K562 (cell line): ENCODE data around the gene MRPL40. TPM values are rescaled to one million over a fixed set of nuclear protein-coding genes. Genes with fewer than 3 reads are reported as not detected.

Experiments used
- ATAC-seq: fragments of 200-7000 bp; cut with Tn5 transposase; 3 replicates; pipeline ENCODE4 v1.9.1; 2020; ENCODE audit warnings: moderate library complexity
- Bru-seq: library from RNA; stranded (reverse); fragments of 400-500 nt; gene quantifications from one replicate; lab custom pipeline; 2021; lab: Mats Ljungman, UMichigan
- BruChase-seq, 2 experiments: library from RNA; stranded (reverse); fragments of 400-500 nt; gene quantifications; one replicate each; lab custom pipeline; 2021; lab: Mats Ljungman, UMichigan
- BruUV-seq: library from RNA; stranded (reverse); fragments of 400-500 nt; replicated peaks from 2 replicates; lab custom pipeline; 2021; lab: Mats Ljungman, UMichigan
- CTCF ChIA-PET: fragments of 300-600 bp; formaldehyde crosslinking; extraction: SDS; loops from one replicate; lab custom pipeline; 2021; ENCODE audit warnings: low intra/inter-chr PET ratio; lab: Yijun Ruan, JAX
- POLR2A ChIA-PET: fragments of 300-600, 350-650 bp; sonication (Branson Sonifier 250); formaldehyde crosslinking; extraction: SDS; loops from one replicate; lab custom pipeline; 2021; ENCODE audit warnings: antibody characterized with exemption, inconsistent platforms; lab: Yijun Ruan, JAX
- DNase-seq, 4 experiments: peaks; one replicate each; pipeline versions ENCODE4 v3.0.0 to v3.0.0-alpha.2; 2011 to 2018; ENCODE audit warnings: low spot score in 3 of 4, mixed read lengths in 3 of 4; ENCODE audit errors: extremely low read depth in 1 of 4
- FAIRE-seq: peaks from 2 replicates; lab custom pipeline; 2011; peaks lifted over from hg19 to GRCh38; lab: Jason Lieb, UNC
- H2AFZ ChIP-seq: 2 replicates; pipeline ENCODE4 v1.6.0; 2011; ENCODE audit warnings: low read depth, low read length, control low read depth, inconsistent platforms
- H3K27ac ChIP-seq: fragments of 200-600 bp; 3 replicates; pipeline ENCODE4 v1.8.0; 2011; ENCODE audit warnings: low read depth, mild to moderate bottlenecking, control low read depth, inconsistent platforms, low read length, moderate library complexity, mixed read lengths; ENCODE audit errors: extremely low read depth
- H3K27me3 ChIP-seq, 2 experiments: fragments of 300-600 bp in 1 of 2; 2 replicates in 1 of 2; 3 replicates in 1 of 2; pipeline versions ENCODE4 v1.6.0 to v1.8.0; 2011; ENCODE audit warnings: inconsistent platforms in 2 of 2, low read length in 2 of 2, mild to moderate bottlenecking in 1 of 2, mixed read lengths in 1 of 2, moderate library complexity in 1 of 2; ENCODE audit not compliant: control insufficient read depth in 2 of 2, insufficient read depth in 2 of 2
- H3K36me3 ChIP-seq: fragments of 300-600 bp; 3 replicates; pipeline ENCODE4 v1.8.0; 2011; ENCODE audit warnings: mild to moderate bottlenecking, low read length, inconsistent platforms; ENCODE audit not compliant: control insufficient read depth, insufficient read depth
- H3K4me1 ChIP-seq, 2 experiments: fragments of 200-600 bp in 1 of 2; replicated peaks in 1 of 2; 2 replicates in 1 of 2; 3 replicates in 1 of 2; pipeline versions ENCODE4 v1.5.1 to v1.8.0; 2011; ENCODE audit warnings: inconsistent platforms in 2 of 2, low read length in 2 of 2, mild to moderate bottlenecking in 1 of 2, mixed read lengths in 1 of 2, moderate library complexity in 1 of 2; ENCODE audit not compliant: control insufficient read depth in 2 of 2, insufficient read depth in 2 of 2
- H3K4me2 ChIP-seq: 2 replicates; pipeline ENCODE4 v1.6.1; 2011; ENCODE audit warnings: low read length, control low read depth, inconsistent platforms, mixed read lengths; ENCODE audit not compliant: insufficient read depth
- H3K4me3 ChIP-seq: fragments of 200-600 bp; sonication (generic), shearing (Covaris generic); 2 replicates; pipeline ENCODE4 v1.5.1; 2016; ENCODE audit warnings: control low read depth, inconsistent platforms
- H3K79me2 ChIP-seq: fragments of 200-600 bp; 3 replicates; pipeline ENCODE4 v1.8.0; 2011; ENCODE audit warnings: low read length, inconsistent platforms; ENCODE audit not compliant: control insufficient read depth, insufficient read depth
- H3K9ac ChIP-seq, 2 experiments: 2 replicates each; pipeline versions ENCODE4 v1.6.0 to v1.6.1; 2011; ENCODE audit warnings: low read depth in 2 of 2, low read length in 2 of 2, control low read depth in 1 of 2, inconsistent platforms in 1 of 2, mild to moderate bottlenecking in 1 of 2, mixed read lengths in 1 of 2; ENCODE audit not compliant: insufficient read depth in 1 of 2
- H3K9me1 ChIP-seq: one replicate; pipeline ENCODE4 v1.6.0; 2011; ENCODE audit warnings: inconsistent platforms, mild to moderate bottlenecking, low read length, moderate library complexity; ENCODE audit not compliant: control insufficient read depth, insufficient read depth
- H3K9me3 ChIP-seq: replicated peaks from 2 replicates; pipeline ENCODE4 v1.5.1; 2011; ENCODE audit warnings: low read depth, low read length, inconsistent platforms; ENCODE audit not compliant: control insufficient read depth, insufficient read depth
- H4K20me1 ChIP-seq: replicated peaks from 2 replicates; pipeline ENCODE4 v1.6.1; 2011; ENCODE audit warnings: low read length, inconsistent platforms, mixed read lengths; ENCODE audit not compliant: control insufficient read depth, insufficient read depth
- DMBX1 ChIP-seq: fragments of 250-450 bp; sonication (Bioruptor Pico); IDR thresholded peaks from 2 replicates; pipeline ENCODE4 v1.8.0; 2022; ENCODE audit warnings: inconsistent platforms, mild to moderate bottlenecking, moderate library complexity, borderline replicate concordance
- E2F5 ChIP-seq: sonication (generic); formaldehyde crosslinking; IDR thresholded peaks from 2 replicates; pipeline ENCODE4 v1.8.0; 2022; ENCODE audit warnings: mild to moderate bottlenecking, missing genetic modification reagents
- HDAC3 ChIP-seq: fragments of 450-650 bp; IDR thresholded peaks from 2 replicates; pipeline ENCODE4 v1.6.1; 2018; ENCODE audit warnings: borderline replicate concordance, mild to moderate bottlenecking, moderate library complexity; ENCODE audit not compliant: partially characterized antibody
- HDAC8 ChIP-seq: fragments of 450-650 bp; IDR thresholded peaks from 2 replicates; pipeline ENCODE4 v1.6.1; 2016; ENCODE audit warnings: mild to moderate bottlenecking, missing genetic modification characterization, moderate library complexity, missing compliant biosample characterization
- KAT8 ChIP-seq: fragments of 450-650 bp; IDR thresholded peaks from 2 replicates; pipeline ENCODE4 v1.6.1; 2016; ENCODE audit warnings: low read depth, mild to moderate bottlenecking
- MBD1 ChIP-seq: fragments of 250-450 bp; sonication (Bioruptor Pico); IDR thresholded peaks from 2 replicates; pipeline ENCODE4 v1.8.0; 2022; ENCODE audit warnings: inconsistent platforms
- RBFOX2 ChIP-seq: fragments of 200-400 bp; formaldehyde crosslinking; IDR thresholded peaks from 2 replicates; pipeline ENCODE4 v1.6.1; 2017; ENCODE audit warnings: low read depth, mild to moderate bottlenecking, low read length, moderate library complexity
- ZBTB43 ChIP-seq: sonication (generic); formaldehyde crosslinking; IDR thresholded peaks from 2 replicates; pipeline ENCODE4 v1.8.0; 2023; ENCODE audit warnings: mild to moderate bottlenecking, missing genetic modification reagents
- ZNF3 ChIP-seq: fragments of 250-450 bp; sonication (Bioruptor Pico); IDR thresholded peaks from 2 replicates; pipeline ENCODE4 v1.5.0; 2021; ENCODE audit warnings: mild to moderate bottlenecking, moderate library complexity
- ZNF668 ChIP-seq: fragments of 250-450 bp; sonication (Bioruptor Pico); IDR thresholded peaks from 2 replicates; pipeline ENCODE4 v1.8.0; 2022; ENCODE audit warnings: mild to moderate bottlenecking, inconsistent platforms
- WGBS: fragments of 100-300 bp; shearing (Covaris generic); methylation state at CpG from one replicate; pipeline ENCODE4 v1.1.6; 2016; ENCODE audit warnings: low coverage, mixed read lengths; ENCODE audit not compliant: insufficient coverage; ENCODE audit errors: missing lambda C conversion rate; 5-methylcytosine and 5-hydroxymethylcytosine counted together
- in situ Hi-C: fragments of 300-500 bp; cut with MboI; formaldehyde crosslinking; loops from 4 replicates; pipeline ENCODE4 v1.15.0; 2018; ENCODE audit warnings: inconsistent platforms, mixed read lengths
- intact Hi-C: fragments of 100-400 bp; cut with micrococcal nuclease; formaldehyde crosslinking; loops from 2 replicates; pipeline ENCODE4 v1.14.2; 2022
- long read RNA-seq, 3 experiments: library from polyadenylated mRNA in 2 of 3; library from RNA in 1 of 3; unstranded in 2 of 3; stranded (forward) in 1 of 3; transcript quantifications; one replicate each; pipeline ENCODE4 v2.0.0, GENCODE V29; 2019 to 2022
- polyA minus RNA-seq, 3 experiments: library from RNA; depleted of rRNA, polyadenylated mRNA; stranded (reverse); fragments of >200 nt; gene quantifications; 2 replicates each; pipeline ENCODE4 v1.2.3, GENCODE V29; 2011
- polyA plus RNA-seq, 8 experiments: library from polyadenylated mRNA; depleted of rRNA in 4 of 8; stranded (reverse) in 5 of 8; unstranded in 3 of 8; fragments of >200 nt; fragmentation: Nextera tagmentation in 2 of 8; fragmentation: Illumina TruSeq in 1 of 8; extraction: Ambion mirVana in 2 of 8; extraction: Trizol in 1 of 8; gene quantifications; 2 replicates each; pipeline versions ENCODE4 v1.2.1 to v1.2.3, GENCODE V29; 2011 to 2014; ENCODE audit warnings: inconsistent platforms in 1 of 8, missing spikeins in 1 of 8
- total RNA-seq, 7 experiments: library from RNA; depleted of rRNA in 6 of 7; stranded (reverse); fragments of >200 nt in 6 of 7; fragmentation: Illumina TruSeq in 2 of 7; extraction: Trizol in 2 of 7; gene quantifications; 2 replicates each; pipeline versions ENCODE4 v1.2.1 to v1.2.3, GENCODE V29; 2011 to 2021; ENCODE audit warnings: low replicate concordance in 1 of 7

The MRPL40 gene
- total RNA-seq (2011; cell fraction: chromatin; rRNA removed; ENCODE audit: low replicate concordance) = 13.9 and 26.1 TPM in 2 replicates
- 29.0 and 32.5 TPM in 2 replicates for total RNA-seq (2011; cell fraction: nucleolus; rRNA removed)
- 25.1 and 32.0 TPM in 2 replicates for total RNA-seq (2011; cell fraction: nucleoplasm; rRNA removed)
- total RNA-seq (2014; rRNA removed) (160 and 182 TPM in 2 replicates), total RNA-seq (2014; rRNA removed; fragmentation: Illumina TruSeq; extraction: Trizol) (208 and 209 TPM in 2 replicates), total RNA-seq (2015; rRNA removed; fragmentation: Illumina TruSeq; extraction: Trizol) (181 and 198 TPM in 2 replicates), total RNA-seq (2021) (132 and 144 TPM in 2 replicates), polyA plus RNA-seq (2011; rRNA removed) (175 and 219 TPM in 2 replicates), polyA plus RNA-seq (2014; fragmentation: Illumina TruSeq; extraction: Trizol) (197 and 237 TPM in 2 replicates), polyA plus RNA-seq (2014; fragmentation: Nextera tagmentation; extraction: Ambion mirVana) (100 to 1,000 TPM; 601 to 652 TPM), polyA plus RNA-seq (2014; rRNA removed) (223 TPM in 2 replicates), polyA minus RNA-seq (2011; rRNA and poly(A)+ RNA removed) (52.5 and 73.2 TPM in 2 replicates), Bru-seq, nascent RNA (percentile 96 among the genes with signal in this experiment), BruChase-seq, experiment 1, labeled RNA remaining after a 2-hour chase (percentile 89 among the genes with signal in this experiment), BruChase-seq, experiment 2, labeled RNA remaining after a 6-hour chase (percentile 86 among the genes with signal in this experiment)
- 88.3 and 113 TPM in 2 replicates for polyA plus RNA-seq (2011; cell fraction: cytosol; rRNA removed)
- polyA plus RNA-seq (2011; cell fraction: nucleus; rRNA removed) = 34.6 and 66.5 TPM in 2 replicates
- 159 TPM in 2 replicates for polyA plus RNA-seq (2012)
- polyA minus RNA-seq (2011; cell fraction: cytosol; rRNA and poly(A)+ RNA removed) = 31.3 and 34.3 TPM in 2 replicates
- 12.0 and 31.3 TPM in 2 replicates for polyA minus RNA-seq (2011; cell fraction: nucleus; rRNA and poly(A)+ RNA removed)
- long read RNA-seq, experiment 1, transcript MRPL40-202 (4 exons, 954 nt) = minor isoform, 43 of 389 reads
- long read RNA-seq, experiment 1, transcript MRPL40-201 (4 exons, 1,387 nt) = major isoform, 313 of 389 reads
- long read RNA-seq, experiment 1, transcript MRPL40-203 (3 exons, 942 nt) = minor isoform, 9 of 389 reads
- long read RNA-seq, experiment 1, partial matches to known transcripts = 1 of 389 reads
- long read RNA-seq, experiment 1, other reads (novel, unspliced or antisense) = 23 of 389 reads
- long read RNA-seq, experiment 2, transcript MRPL40-201 (4 exons, 1,387 nt) = major isoform, 208 of 282 reads
- long read RNA-seq, experiment 2, transcript MRPL40-203 (3 exons, 942 nt) = minor isoform, 13 of 282 reads
- long read RNA-seq, experiment 2, transcript MRPL40-202 (4 exons, 954 nt) = minor isoform, 34 of 282 reads
- long read RNA-seq, experiment 2, partial matches to known transcripts = 21 of 282 reads
- long read RNA-seq, experiment 2, other reads (novel, unspliced or antisense) = 6 of 282 reads
- long read RNA-seq, experiment 3, transcript MRPL40-202 (4 exons, 954 nt) = minor isoform, 33 of 291 reads
- long read RNA-seq, experiment 3, transcript MRPL40-201 (4 exons, 1,387 nt) = major isoform, 244 of 291 reads
- long read RNA-seq, experiment 3, partial matches to known transcripts = 1 of 291 reads
- long read RNA-seq, experiment 3, other reads (novel, unspliced or antisense) = 9 of 291 reads

- H3K9ac ChIP-seq = peak within 1 kb of the TSS; percentile 95 to 97
- peaks cover 66% of the 10 kb centered on the region for H3K79me2 ChIP-seq
- ChIA-PET CTCF (interaction anchor here (1.7 kb wide), 1 partner anchor 47 kb away, joined by 5 read pairs; the partner anchor contains the start of genes CDC45 and UFD1), POLR2A (interaction anchor here (0.6 to 11.9 kb wide), 35 partner anchors 9 to 1376 kb away, joined by 3 to 284 read pairs (median 4); partner anchors contain the start of genes C22orf39, CDC45, SLC25A1 and UFD1)
- H2AFZ ChIP-seq = peak within 1 kb of the TSS; percentile 99
- intact Hi-C loops = loop anchor here (1.0 to 5.0 kb wide), 5 partner anchors 15 to 310 kb away; partner anchors contain the start of genes C22orf39, CDC45, DGCR2 and SLC25A1
- in situ Hi-C loops = no loop called here
- no peaks in the 10 kb centered on the region for H3K9me3 ChIP-seq
- no peaks in the 10 kb centered on the region for H3K9me1 ChIP-seq
- peaks cover 17 to 39% of the 10 kb centered on the region in 2 experiments for H3K4me1 ChIP-seq
- peaks cover 59% of the 10 kb centered on the region for H3K36me3 ChIP-seq
- peak; percentile 100 for DNase-seq
- H4K20me1 ChIP-seq = peaks cover 18% of the 10 kb centered on the region
- peak within 1 kb of the TSS; percentile 100 for H3K4me2 ChIP-seq
- peak; percentile 92 for ATAC-seq
- no peaks in the 10 kb centered on the region for H3K27me3 ChIP-seq
- peak within 1 kb of the TSS; percentile 87 for H3K27ac ChIP-seq
- no TSS peak for BruUV-seq
- peak; percentile 81 for FAIRE-seq
- WGBS = under 1% methylated on average over 74 of the region's 74 CpGs
- H3K4me3 ChIP-seq = peak within 1 kb of the TSS; percentile 68
- no peak for TF ChIP-seq ZBTB43 (CRISPR knock-in tag)
- TF ChIP-seq HDAC8 = peak; percentile 95
- no peak for TF ChIP-seq HDAC3
- TF ChIP-seq ZNF668 (CRISPR knock-in tag) = peak; percentile 84
- TF ChIP-seq E2F5 (CRISPR knock-in tag) = no peak
- no peak for TF ChIP-seq KAT8
- no peak for TF ChIP-seq ZNF3 (CRISPR knock-in tag)
- peak; percentile 92 for TF ChIP-seq DMBX1 (CRISPR knock-in tag)
- peak; percentile 99 for TF ChIP-seq RBFOX2
- TF ChIP-seq MBD1 (CRISPR knock-in tag) = no peak
These were observed at the start of gene MRPL40 for GRCh38 chr22:19432133-19432851. Gene MRPL40 (plus strand): TSS chr22:19432545. CDS start chr22:19432555, 10 bp downstream.
